Fibroblast of lung (primary cell): ENCODE results near the gene RFX1. TPM values are rescaled to one million over a fixed set of nuclear protein-coding genes. Genes with fewer than 3 reads are reported as not detected.

ENCODE experiments used
- DNase-seq, 2 donors: peaks; one replicate each; pipeline versions ENCODE4 v3.0.0 to v3.0.0-alpha.2; 2010; ENCODE audit warnings: low read depth in 2 of 2
- H2AFZ ChIP-seq: 2 replicates; pipeline ENCODE4 v1.5.1; 2012; ENCODE audit warnings: low read length, control low read depth, inconsistent platforms
- H3K27ac ChIP-seq: 2 replicates; pipeline ENCODE4 v1.5.1; 2011; ENCODE audit warnings: low read length, control low read depth; ENCODE audit not compliant: insufficient read depth
- H3K27me3 ChIP-seq: 2 replicates; pipeline ENCODE4 v1.5.1; 2011; ENCODE audit warnings: mild to moderate bottlenecking, low read length; ENCODE audit not compliant: control insufficient read depth, insufficient read depth
- H3K36me3 ChIP-seq: 2 replicates; pipeline ENCODE4 v1.5.1; 2011; ENCODE audit warnings: low read length; ENCODE audit not compliant: control insufficient read depth, insufficient read depth
- H3K4me1 ChIP-seq: 2 replicates; pipeline ENCODE4 v1.5.1; 2011; ENCODE audit warnings: low read length; ENCODE audit not compliant: control insufficient read depth, insufficient read depth; ENCODE audit errors: extremely low read depth
- H3K4me2 ChIP-seq: 2 replicates; pipeline ENCODE4 v1.5.1; 2011; ENCODE audit warnings: low read length, control low read depth; ENCODE audit not compliant: insufficient read depth; ENCODE audit errors: extremely low read depth
- H3K4me3 ChIP-seq, 4 experiments: fragments of 200-600 bp in 1 of 4; sonication (generic) in 1 of 4; replicated peaks in 1 of 4; 2 replicates each; pipeline ENCODE4 v1.5.1; 2011 to 2016; ENCODE audit warnings: low read length in 4 of 4, low read depth in 3 of 4, mild to moderate bottlenecking in 3 of 4, control low read depth in 2 of 4, inconsistent platforms in 1 of 4, mixed read lengths in 1 of 4; ENCODE audit not compliant: insufficient read depth in 1 of 4; ENCODE audit errors: control extremely low read depth in 1 of 4
- H3K79me2 ChIP-seq: 2 replicates; pipeline ENCODE4 v1.5.1; 2012; ENCODE audit warnings: mild to moderate bottlenecking, low read length, inconsistent platforms; ENCODE audit not compliant: control insufficient read depth, insufficient read depth
- H3K9ac ChIP-seq: 2 replicates; pipeline ENCODE4 v1.5.1; 2011; ENCODE audit warnings: mild to moderate bottlenecking, low read length, control low read depth; ENCODE audit not compliant: insufficient read depth
- H3K9me3 ChIP-seq: 2 replicates; pipeline ENCODE4 v1.5.1; 2012; ENCODE audit warnings: low read depth, low read length; ENCODE audit not compliant: control insufficient read depth, insufficient read depth
- H4K20me1 ChIP-seq: 2 replicates; pipeline ENCODE4 v1.5.1; 2011; ENCODE audit warnings: low read length; ENCODE audit not compliant: control insufficient read depth, insufficient read depth; ENCODE audit errors: extremely low read depth
- CTCF ChIP-seq, 2 donors: IDR thresholded peaks in 1 of 2; conservative IDR thresholded peaks in 1 of 2; 1 replicate in 1 of 2; 2 replicates in 1 of 2; pipeline ENCODE4 v1.5.1; 2011 to 2012; ENCODE audit warnings: low read length in 2 of 2, control low read depth in 1 of 2, inconsistent platforms in 1 of 2, low read depth in 1 of 2, mild to moderate bottlenecking in 1 of 2
- EZH2 ChIP-seq: IDR thresholded peaks from 2 replicates; pipeline ENCODE4 v1.5.1; 2012; ENCODE audit warnings: low read length, control low read depth, mild to moderate bottlenecking; ENCODE audit errors: missing control alignments
- polyA plus RNA-seq, 2 donors: library from polyadenylated mRNA; depleted of rRNA in 1 of 2; stranded (reverse) in 1 of 2; unstranded in 1 of 2; fragments of >200 nt; gene quantifications; 2 replicates each; pipeline ENCODE4 v1.2.1, GENCODE V29; 2011 to 2012; ENCODE audit warnings: missing spikeins in 1 of 2
- total RNA-seq: library from RNA; depleted of rRNA; stranded (reverse); fragments of >200 nt; gene quantifications from 2 replicates; pipeline ENCODE4 v1.2.1, GENCODE V29; 2014

RFX1 gene
- total and polyA plus RNA-seq, 2 donors (not counting 1 experiment from before 2014, with no cell fraction given): 0.44 to 2.6 TPM

GRCh38 chr19:13930402-13930801 is 75.7 kb downstream of the RFX1 start:
- Histone ChIP-seq H3K4me3 (no peak overlapping the region), H3K9ac (no peak overlapping the region), H3K9me3 (no peaks in the 10 kb centered on the region), H3K4me1 (no peaks in the 10 kb centered on the region), H3K79me2 (no peaks in the 10 kb centered on the region), H3K27ac (no peak overlapping the region), H3K27me3 (no peaks in the 10 kb centered on the region), H4K20me1 (no peaks in the 10 kb centered on the region), H3K4me2 (no peak overlapping the region), H2AFZ (no peak overlapping the region), H3K36me3 (peaks cover 8% of the 10 kb centered on the region)
- TF ChIP-seq EZH2 (no peak), CTCF (conservative IDR thresholded peaks at IDR 0.05 in 1 of 2, IDR thresholded peaks at IDR 0.05 in 1 of 2; ENCODE audit: low read depth in 1 of 2, low read length in 2 of 2) (no peak)
- DNase-seq: no peak

- no peak overlapping the region for H3K9ac ChIP-seq
- H2AFZ ChIP-seq: no peak overlapping the region
- H3K36me3 ChIP-seq: peaks cover 8% of the 10 kb centered on the region
- no peaks in the 10 kb centered on the region for H4K20me1 ChIP-seq
- H3K27me3 ChIP-seq: no peaks in the 10 kb centered on the region
- H3K4me3 ChIP-seq: no peak overlapping the region
- H3K4me2 ChIP-seq: no peak overlapping the region
- H3K79me2 ChIP-seq: no peaks in the 10 kb centered on the region
- no peak for TF ChIP-seq CTCF (conservative IDR thresholded peaks at IDR 0.05 in 1 of 2, IDR thresholded peaks at IDR 0.05 in 1 of 2; ENCODE audit: low read depth in 1 of 2, low read length in 2 of 2)
- TF ChIP-seq EZH2: no peak
- no peak for DNase-seq
- H3K9me3 ChIP-seq: no peaks in the 10 kb centered on the region
- H3K4me1 ChIP-seq: no peaks in the 10 kb centered on the region
- no peak overlapping the region for H3K27ac ChIP-seq
Measured at GRCh38 chr19:13929956-13930355, 76.2 kb downstream of the RFX1 start.

- H2AFZ ChIP-seq: no peak overlapping the region
- TF ChIP-seq CTCF (conservative IDR thresholded peaks at IDR 0.05 in 1 of 2, IDR thresholded peaks at IDR 0.05 in 1 of 2; ENCODE audit: low read depth in 1 of 2, low read length in 2 of 2) (no peak), EZH2 (no peak)
- H3K9me3 ChIP-seq: no peaks in the 10 kb centered on the region
- no peak overlapping the region for H3K27ac ChIP-seq
- H3K4me3 ChIP-seq: no peak overlapping the region
- H3K79me2 ChIP-seq: no peaks in the 10 kb centered on the region
- no peaks in the 10 kb centered on the region for H4K20me1 ChIP-seq
- H3K9ac ChIP-seq: no peak overlapping the region
- no peak for DNase-seq
- peaks cover 8% of the 10 kb centered on the region for H3K36me3 ChIP-seq
- H3K27me3 ChIP-seq: no peaks in the 10 kb centered on the region
- no peaks in the 10 kb centered on the region for H3K4me1 ChIP-seq
- no peak overlapping the region for H3K4me2 ChIP-seq
Measured at GRCh38 chr19:13929340-13929739, 76.8 kb downstream of the RFX1 start.
